AG09309 (cell line): ENCODE measurements around the gene ANKIB1.

ENCODE experiments used
- DNase-seq: peaks from one replicate; pipeline ENCODE4 v3.0.0-alpha.2; 2010; ENCODE audit warnings: low read depth
- H3K4me3 ChIP-seq: 2 replicates; pipeline ENCODE4 v1.5.1; 2011; ENCODE audit warnings: mild to moderate bottlenecking, low read depth, low read length, moderate library complexity; ENCODE audit not compliant: control insufficient read depth
- CTCF ChIP-seq: IDR thresholded peaks from 2 replicates; pipeline ENCODE4 v1.5.1; 2011; ENCODE audit warnings: mild to moderate bottlenecking, low read depth, low read length, inconsistent platforms; ENCODE audit not compliant: insufficient read depth, control insufficient read depth; ENCODE audit errors: missing control alignments

Gene ANKIB1

DNA sequence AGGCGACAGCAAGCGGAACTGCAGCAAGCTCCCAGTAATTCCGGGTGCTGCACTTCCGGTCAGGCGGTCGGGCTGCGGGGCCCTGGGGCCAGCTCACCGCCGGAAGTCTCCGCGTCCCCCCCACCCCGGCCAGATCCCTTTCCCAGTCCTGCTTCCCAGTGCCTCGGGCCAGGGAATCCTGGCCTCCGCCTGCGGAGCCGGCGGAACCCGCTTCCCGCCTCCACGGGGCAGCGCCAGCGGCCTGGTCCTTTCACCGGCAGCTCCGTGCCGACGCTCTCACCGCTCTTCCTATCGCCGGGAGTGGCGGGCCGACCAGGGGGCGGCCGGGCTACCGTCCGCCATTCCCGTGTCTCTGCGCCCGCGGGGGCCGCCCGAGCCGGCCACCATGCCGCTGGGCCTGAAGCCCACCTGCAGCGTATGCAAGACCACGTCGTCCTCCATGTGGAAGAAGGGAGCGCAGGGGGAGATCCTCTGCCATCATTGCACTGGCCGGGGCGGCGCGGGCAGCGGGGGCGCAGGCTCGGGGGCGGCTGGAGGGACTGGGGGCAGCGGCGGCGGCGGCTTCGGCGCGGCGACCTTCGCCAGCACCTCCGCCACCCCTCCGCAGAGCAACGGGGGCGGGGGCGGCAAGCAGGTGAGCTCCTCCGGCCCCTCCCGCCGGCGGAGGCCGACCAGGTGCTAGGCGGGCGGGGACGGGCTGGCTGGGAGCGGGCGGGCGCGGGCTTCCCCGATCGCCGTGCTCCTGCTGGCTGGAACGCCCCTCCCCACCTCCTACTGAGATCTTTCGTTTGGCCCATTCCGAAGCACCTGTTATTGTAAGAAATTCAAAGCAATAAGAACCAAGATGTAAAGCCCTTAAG, 201.8 kb downstream of the ANKIB1 start, which contains the start of gene GATAD1:
Gene GATAD1 (plus strand): TSS at position 138 of the 860 bp plus-strand sequence. CDS start 248 bp downstream, at position 386.
- TF ChIP-seq CTCF = peak; percentile 87
- peak; percentile 69 for DNase-seq
- peak within 1 kb of the TSS; percentile 61 for H3K4me3 ChIP-seq

GRCh38 chr7:92448205-92448747, 202.5 kb downstream of the ANKIB1 start:
- TF ChIP-seq CTCF = peak; percentile 51
- peak overlapping the region; percentile 61 for H3K4me3 ChIP-seq
- DNase-seq = peak; percentile 21
